Measurements from ENCODE around the gene BAZ2B.

DNA sequence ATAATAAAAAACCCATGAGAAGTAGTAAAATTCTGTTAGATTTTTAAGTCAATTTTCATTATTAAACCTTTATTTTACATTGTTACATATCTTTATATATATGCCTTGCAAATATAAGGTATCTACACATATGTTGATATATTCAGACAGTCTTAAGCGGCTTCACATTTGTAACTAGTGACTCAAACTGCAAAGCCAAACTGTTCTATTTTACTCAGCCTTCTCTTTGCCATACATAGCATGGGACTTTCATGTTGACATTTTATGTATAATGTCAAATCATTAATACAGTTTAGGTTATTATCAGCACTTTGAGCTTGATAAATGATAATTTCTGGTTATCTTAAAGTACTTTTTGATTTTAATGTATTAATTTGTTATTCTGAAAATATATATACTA is 204.9 kb downstream of the BAZ2B start:
- TF ChIP-seq, protein P1, sequence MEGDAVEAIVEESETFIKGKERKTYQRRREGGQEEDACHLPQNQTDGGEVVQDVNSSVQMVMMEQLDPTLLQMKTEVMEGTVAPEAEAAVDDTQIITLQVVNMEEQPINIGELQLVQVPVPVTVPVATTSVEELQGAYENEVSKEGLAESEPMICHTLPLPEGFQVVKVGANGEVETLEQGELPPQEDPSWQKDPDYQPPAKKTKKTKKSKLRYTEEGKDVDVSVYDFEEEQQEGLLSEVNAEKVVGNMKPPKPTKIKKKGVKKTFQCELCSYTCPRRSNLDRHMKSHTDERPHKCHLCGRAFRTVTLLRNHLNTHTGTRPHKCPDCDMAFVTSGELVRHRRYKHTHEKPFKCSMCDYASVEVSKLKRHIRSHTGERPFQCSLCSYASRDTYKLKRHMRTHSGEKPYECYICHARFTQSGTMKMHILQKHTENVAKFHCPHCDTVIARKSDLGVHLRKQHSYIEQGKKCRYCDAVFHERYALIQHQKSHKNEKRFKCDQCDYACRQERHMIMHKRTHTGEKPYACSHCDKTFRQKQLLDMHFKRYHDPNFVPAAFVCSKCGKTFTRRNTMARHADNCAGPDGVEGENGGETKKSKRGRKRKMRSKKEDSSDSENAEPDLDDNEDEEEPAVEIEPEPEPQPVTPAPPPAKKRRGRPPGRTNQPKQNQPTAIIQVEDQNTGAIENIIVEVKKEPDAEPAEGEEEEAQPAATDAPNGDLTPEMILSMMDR (IDR thresholded peaks at IDR 0.05), result no peak
- no peak for TF ChIP-seq POLR2A (IDR thresholded peaks at IDR 0.05)

Data from right lobe of liver (tissue), 4 donors.